ENCODE measurements around the gene TMEM250.

DNA sequence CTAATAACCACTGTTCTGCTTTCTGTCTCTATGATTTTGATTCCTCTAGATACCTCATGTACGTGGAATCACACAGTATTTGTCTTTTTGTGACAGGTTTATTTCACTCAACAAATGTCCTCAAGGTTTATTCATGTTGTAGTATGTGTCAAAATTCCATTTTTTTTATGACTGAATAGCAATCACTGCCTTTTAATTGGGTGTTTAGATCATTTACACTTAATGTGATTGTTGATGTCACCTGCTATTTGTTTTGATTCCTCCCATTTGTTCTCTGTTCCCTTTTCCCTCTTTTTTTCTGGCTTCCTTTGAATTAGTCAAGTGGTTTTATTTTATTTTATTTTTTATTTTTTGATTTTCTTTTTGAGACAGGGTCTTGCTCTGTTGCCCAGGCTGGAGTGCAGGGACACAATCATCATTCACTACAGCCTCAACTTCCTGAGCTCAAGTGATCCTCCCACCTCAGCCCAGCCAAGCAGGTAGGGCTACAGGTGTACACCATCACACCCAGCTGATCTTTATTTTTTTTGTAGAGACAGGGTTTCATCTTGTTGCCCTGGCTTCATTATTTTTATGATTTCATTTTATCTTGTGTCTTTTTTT, 44.7 kb upstream of the TMEM250 start:
- TF ChIP-seq REST (IDR thresholded peaks at IDR 0.05; ENCODE audit: insufficient read depth in 1 of 2, low read depth in 2 of 2, low read length in 1 of 2) (no peak), CTCF (IDR thresholded peaks at IDR 0.05) (no peak)

All from Panc1 (cell line).